GM21390 (cell line): Measurements from ENCODE around the gene MEIS1.

Source experiments
- ATAC-seq: cut with Tn5 transposase; IDR thresholded peaks from one replicate; pipeline ENCODE4 v1.9.1; 2021; ENCODE audit not compliant: unreplicated experiment

The MEIS1 gene

DNA sequence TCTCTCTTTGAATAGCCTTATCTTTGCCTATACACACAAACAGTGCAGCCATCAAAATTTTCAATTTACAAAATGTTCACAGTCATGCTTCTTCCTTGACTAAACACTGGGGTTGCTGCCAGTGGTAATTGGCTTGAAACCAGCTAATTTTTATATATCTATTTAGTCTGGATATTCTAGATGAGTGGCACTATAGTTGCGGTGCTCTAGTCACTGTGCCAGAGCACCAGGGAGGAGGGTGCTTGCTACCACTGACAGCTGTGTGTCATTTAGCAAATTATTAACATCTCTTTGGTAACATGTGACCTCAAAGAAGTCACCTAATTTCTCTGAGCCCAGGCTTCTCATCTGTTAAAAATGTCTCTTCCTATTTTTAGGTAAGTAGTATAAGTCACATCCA is 130.4 kb downstream of the MEIS1 start:
- ATAC-seq = no peak

DNA sequence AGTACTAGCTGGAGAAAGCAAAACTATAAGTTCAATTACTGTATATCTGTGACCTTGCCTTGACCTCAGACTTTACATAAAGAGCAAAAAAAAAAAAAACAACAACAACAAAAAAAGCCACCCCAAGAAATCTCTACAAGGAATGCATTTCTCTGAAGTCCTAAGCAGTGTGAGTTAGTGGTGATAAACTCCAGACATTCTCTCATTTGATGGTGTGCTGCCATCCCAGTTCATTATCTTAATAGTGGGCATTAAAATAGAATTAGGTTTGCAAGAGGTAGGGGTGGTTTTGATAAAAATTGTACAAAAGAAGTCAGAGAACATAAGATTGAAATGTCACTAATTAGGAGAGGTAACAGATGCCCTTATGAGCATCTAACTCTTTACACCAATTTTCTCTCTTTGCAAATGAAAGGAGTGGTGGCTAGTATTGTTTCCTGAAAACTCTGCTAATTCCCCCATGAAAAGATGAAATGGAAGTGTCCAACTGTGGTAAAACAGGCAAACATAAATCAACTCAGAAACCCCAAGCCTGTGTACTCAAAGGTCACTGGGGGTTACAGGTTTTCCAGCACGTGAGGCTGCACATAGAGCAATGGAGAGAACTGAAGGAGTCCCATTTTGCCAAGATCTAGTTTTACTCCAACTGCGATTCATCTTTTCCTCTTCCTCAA is 131.9 kb downstream of the MEIS1 start:
- ATAC-seq = no peak

DNA sequence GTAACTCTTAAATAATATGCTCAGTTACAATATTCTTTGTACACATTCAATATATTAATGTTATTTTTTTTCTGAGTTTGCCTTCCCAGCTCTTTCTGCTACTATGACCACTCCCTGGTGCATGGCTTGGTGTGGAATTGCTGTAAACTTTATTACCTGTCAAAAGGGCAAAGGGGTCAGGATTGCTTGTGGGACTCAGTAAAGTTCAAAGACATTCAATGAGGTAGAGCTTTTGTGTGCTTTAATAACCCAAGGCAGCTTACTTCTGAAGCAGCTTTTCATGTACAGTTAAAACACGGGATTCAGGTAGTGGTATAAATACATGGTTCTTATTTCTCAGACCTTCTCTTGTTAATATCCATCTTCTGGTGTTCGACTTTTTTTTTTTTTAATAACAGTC is 132.8 kb downstream of the MEIS1 start:
- no peak for ATAC-seq

DNA sequence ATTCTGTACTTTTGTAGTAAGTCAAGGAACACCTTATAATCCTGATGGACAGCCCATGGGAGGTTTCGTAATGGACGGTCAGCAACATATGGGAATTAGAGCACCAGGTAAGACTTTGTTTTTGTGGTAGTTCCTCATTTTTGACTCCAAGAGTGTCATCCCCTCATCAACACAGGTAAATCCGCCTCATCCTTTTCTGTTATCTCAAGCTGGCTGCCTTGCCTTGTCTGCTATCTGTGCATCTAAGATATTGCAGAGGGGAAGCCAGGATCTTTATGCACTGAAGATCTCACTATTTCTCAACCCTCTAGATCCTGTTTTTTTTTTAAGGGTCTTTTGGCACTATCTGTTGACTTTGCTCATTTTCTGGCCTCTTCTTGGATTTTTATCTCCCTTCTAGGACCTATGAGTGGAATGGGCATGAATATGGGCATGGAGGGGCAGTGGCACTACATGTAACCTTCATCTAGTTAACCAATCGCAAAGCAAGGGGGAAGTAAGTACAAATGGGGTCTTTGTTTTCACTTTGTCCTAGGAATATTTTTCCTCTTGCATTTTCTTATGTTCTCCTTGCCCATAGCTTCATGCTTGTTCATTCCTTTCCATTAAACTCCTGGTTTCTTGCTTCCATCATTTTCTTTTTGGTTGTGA is 133.8 kb downstream of the MEIS1 start:
- ATAC-seq = no peak

DNA sequence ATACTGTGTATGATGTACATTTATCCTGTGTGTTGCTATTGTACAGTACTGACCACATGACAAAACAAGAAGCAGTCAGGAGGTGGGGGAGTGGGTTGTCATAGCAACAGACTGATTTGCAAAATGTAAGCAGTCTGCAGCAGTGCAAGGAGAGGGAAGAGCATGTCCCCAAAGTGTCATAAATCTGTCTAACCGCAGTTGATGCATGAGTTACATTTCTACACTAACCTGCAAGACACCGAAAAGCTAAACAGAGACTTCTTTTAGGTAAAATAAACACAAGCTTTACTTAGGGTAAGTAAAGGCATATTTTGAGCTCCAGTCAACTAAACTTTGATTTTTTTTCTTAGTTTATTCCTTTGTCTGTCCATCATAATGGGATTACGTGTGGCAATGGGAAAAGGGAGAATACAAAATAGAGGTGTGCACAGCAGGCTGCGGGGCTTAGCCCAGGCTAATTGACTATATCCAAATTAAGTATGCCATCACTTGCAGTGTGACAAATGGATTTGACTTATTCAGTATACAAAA is 134.5 kb downstream of the MEIS1 start:
- ATAC-seq = no peak

DNA sequence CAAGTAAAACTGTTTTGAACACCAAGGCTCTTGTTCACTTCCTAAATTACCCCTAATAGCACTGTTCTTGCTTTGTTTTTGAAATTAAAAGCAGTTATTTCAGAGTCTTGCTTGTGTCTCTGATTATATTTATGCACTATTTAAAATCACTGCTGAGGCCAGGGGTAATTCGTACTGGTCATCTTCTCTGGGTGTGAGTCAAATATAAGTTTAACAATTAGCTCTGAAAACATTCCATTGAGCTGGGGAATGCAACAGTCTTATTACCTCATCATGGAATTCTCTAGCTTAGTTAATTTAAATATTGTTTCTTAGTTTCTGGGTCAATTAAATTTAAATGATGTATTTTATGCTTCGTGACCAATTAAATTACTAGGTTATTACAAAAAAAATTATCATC is 135.0 kb downstream of the MEIS1 start:
- no peak for ATAC-seq

DNA sequence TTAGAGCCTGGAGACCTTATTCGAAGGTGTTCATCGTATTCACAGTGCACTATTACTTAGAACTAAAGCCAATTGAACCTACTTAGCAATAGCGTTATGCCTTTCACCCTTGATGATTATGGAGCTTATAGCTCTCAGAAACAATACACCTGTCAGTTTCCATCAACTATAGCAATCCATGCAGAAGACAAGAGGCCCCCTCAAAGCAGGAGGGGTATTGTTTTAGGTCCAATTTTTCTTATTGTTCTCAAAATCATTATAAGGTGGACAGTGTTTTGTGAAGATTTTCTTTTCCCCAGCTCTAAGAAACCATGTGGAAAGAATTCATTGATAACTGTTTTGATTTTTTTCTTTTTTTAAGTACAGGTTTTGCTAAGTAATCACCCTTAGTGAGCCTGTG is 135.5 kb downstream of the MEIS1 start:
- ATAC-seq = no peak

DNA sequence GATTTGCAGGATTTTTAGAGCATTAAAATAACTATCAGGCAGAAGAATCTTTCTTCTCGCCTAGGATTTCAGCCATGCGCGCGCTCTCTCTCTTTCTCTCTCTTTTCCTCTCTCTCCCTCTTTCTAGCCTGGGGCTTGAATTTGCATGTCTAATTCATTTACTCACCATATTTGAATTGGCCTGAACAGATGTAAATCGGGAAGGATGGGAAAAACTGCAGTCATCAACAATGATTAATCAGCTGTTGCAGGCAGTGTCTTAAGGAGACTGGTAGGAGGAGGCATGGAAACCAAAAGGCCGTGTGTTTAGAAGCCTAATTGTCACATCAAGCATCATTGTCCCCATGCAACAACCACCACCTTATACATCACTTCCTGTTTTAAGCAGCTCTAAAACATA is 137.0 kb downstream of the MEIS1 start:
- no peak for ATAC-seq

DNA sequence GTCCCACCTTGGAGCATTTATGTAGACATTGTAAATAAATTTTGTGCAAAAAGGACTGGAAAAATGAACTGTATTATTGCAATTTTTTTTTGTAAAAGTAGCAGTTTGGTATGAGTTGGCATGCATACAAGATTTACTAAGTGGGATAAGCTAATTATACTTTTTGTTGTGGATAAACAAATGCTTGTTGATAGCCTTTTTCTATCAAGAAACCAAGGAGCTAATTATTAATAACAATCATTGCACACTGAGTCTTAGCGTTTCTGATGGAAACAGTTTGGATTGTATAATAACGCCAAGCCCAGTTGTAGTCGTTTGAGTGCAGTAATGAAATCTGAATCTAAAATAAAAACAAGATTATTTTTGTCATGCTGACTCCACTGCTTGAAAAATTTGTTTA is 137.5 kb downstream of the MEIS1 start:
- no peak for ATAC-seq

DNA sequence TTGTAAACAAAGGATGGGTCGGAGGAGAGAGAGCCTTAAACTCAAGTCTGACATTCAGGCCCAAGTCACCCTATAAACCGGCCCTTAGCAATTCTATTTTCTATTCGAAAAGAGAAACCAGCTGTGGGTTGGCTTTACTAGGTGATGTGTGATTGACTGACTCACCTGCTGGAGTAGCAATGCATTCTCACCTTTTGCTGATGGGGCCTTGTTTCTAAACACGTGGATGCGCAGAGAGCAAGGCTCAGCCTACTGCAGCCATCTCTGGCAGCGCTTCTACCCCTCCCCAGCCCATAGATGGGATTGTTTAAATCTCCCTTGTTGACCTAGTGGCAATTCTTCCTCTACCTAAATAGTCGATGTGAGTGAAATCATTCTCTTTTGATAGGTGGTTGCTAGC is 138.5 kb downstream of the MEIS1 start:
- no peak for ATAC-seq

DNA sequence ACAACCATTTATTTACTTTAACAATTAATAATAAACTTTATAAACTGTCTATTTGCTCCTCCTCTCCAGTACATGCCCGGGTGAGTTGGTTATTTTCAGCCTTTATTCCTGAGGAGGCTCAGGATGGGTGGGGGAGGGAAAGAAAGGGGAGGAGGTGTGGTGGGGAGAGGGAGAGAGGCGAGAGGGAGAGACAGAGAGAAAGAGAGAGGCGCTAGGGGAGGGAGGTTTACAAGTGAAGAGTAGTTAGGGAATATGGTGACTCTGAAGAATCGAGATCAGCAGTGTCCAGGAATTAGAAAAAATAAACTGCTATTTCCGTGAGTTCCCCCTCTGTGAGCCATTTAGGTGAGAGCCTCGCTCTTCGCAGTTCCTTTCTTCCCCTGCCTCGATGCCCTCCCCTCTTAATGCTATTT is 138.9 kb downstream of the MEIS1 start:
- ATAC-seq = no peak

DNA sequence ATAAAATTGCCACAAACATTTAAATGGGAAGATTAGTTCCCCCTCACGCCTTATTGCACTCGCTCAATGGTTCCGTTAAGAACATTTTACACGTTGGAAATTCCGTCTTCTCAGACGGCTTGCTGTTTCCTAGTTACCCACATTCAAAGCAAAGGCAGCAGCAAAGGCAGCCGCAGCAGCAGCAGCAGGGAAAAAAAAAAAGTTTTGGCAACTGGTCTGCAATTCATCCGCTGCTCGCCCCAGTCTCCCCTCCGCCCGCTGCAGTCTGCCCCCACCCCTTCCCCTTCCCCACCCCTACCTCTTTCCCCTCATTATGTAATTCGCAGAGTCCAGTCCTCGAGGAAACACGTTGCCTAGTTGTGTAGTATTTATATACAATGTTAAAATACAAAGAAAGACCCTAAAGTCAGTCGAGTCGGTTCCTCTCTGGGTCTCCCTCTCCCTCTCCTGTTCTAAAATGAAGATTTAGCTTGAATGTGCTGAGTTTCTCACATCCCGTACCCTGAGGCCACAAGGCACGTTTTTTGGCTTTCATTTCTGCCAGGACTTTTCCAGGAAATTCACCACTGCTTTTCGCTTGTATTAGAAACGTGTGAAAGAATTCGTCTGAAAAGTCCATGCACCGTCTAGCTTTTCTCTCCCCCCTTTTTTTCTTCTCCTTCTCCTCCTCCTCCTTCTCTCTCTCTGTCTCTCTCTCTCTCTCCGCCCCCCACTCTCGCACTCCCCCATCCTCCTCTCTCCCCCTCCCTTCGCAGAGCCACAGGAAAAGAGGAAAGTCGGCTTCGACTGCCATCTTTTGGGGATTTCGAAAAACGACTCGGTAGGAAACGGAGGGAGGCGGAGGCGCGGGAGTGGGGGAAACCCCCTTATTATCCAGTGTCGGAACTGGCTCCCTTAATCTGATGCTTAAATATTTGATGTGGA is 140.0 kb downstream of the MEIS1 start:
- no peak for ATAC-seq

DNA sequence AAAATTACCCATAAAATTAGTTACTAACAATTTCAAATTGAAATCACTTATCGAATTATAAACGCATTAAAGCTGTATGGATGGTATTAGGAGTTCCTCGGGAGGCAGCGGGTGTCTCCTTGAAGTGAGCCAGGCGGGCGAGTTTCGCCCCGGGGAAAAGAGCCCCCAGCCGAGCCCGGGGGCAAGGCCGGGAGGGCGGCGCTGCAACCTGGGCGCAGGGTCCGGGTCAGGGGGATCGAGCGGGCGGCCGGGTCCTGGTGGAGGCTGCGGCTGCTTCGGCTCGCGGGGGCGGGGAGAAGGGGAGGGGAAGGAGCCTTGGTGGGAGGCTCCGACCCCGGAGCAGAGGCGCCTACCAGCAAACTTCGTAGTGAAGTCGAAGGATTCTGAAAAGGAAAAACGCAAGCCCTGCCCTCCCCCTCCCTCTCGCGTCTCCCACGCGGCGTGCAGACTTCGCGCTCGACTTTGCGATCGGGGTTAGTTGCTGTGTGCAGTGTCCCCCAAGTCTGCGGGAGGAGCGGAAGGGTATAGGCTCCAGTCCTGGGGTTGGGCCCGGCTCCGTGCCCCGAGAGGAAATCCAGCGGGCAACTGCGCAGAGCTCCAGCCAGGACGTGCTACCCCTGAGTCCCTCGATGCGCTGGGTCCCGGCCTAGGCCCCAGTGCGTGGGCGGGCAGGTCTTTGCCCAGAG is 140.8 kb downstream of the MEIS1 start:
- ATAC-seq = no peak

DNA sequence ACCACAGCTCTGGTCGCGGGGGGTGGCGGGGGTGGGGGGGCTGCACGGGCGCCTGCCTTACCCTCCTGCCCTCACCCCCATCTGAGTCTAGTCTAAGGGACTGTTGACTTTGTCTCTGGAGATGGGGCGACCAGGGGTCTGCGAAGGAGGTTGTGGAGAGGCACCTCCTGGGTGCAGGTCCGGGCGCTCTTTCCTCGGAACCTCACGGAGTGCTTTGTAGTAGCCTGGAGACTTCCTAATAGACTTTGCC is 141.3 kb downstream of the MEIS1 start:
- ATAC-seq = no peak

DNA sequence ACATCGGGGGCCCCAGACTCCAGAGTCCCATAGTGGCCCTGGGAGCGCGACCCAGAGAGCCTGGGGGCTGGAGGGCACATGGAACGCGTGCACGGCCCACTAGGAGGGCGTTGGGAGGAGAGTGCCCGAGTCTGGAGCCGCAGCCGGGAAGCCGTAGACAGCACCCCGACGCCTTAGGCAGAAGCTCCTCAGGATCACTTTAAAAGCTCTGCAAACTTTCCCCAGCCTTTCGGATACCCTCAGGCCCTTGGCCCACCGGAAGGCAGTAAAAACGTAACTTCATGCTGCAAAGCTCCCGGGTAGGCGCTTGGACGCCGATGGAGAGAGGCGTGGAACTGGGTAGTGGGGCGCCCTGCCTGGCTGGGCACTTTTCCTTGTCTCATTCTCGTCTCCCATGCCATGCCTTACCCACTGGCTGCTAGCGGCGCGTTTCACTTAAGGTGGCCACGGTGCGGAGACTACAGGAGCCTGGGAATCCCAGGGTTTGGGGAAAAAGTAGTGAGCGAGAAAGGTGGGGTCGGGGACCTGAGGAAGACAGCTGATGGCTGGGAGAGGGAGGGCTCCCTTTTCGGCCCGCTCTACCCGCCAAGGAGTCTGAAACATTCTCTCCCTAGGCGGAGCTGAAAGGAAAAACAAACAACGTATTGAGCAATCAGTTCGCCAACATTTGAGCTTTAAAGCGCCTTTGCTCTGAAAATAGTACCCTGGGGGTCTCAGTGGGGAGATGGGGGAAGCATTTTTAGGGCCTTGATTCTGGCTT is 141.8 kb downstream of the MEIS1 start:
- ATAC-seq = no peak

DNA sequence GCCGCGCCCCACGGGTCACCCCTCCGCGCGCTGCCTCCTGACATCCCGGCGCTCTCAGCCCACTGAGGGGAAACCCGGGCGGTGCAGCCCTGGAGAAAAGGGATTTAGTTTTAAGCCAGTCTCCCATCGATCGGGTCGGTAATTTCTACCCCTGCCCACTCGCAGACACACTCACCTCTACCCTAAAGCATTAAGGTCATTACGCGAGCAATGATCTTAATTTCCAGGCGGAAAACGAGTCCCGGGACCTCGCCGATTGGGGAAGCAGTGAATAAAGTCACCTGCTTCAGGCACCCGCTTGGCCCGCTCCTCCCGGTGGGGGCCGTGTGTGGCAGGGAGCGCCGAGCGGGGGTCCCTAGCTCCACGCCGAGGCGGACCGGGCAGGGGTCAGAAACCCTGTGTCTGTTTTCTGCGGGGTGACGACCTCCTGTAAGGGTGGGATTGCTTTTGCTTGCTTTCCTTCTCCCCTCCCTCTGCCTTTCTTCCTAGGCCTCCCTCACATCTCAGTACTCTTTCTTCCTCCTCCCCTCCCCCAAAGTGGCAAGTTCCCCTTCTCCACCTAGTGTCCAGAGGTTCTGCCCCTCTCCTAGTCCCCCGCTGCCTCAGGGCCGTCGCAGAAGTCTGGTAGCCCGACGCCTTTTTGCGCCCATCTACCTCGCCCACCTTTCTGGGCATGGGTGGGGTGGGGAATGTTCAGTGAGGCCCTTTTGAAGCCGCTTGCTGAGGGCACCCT is 142.6 kb downstream of the MEIS1 start:
- no peak for ATAC-seq

DNA sequence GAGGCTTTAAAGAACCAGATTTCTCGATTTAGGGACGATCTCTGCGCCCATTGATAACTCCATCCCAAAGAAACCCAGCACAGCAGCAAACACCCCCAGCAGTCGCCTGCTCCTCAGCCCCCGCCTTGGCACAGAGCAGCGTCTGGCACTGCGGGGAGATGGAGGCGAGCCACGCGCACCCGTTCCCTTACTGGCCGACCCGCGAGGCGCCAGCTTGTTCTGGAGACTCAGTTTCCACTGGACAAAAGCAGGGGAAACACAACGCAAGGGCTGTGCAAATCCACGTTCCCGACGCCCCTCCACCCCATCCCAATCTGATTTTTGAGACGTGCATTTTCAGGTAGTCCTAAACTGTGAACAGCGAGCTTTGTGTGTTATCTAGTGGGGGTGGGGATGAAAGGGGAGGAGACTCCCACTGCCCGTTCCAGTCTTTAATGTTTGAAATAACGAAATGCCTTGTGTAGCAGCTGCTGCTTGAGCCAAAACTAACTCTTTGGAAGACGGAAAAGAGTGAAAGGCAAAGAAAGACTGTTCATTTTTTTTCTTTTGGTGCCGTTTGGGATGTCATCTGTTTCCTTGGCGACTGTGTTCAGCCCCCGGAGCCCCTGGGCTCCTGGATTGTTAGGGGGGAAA is 143.2 kb downstream of the MEIS1 start:
- no peak for ATAC-seq

DNA sequence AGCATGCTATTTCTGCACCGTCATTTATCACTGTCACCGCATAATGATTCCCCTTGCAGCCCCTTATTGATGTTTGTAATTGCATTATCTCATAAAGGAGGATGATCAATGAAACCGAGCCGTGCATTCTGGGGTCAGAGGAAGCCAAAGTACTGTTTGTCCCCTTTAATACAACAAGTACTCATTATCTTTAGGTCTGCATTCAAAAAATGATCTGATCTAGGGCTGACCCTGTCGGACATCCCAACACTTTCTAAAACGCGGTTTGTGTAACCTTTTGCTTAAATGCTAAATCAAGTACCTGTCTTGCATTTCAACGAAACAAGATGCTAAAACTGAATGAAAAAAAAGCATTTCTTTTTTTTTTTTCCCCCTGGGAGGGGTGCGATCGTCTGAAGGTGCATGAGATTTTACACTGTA is 143.8 kb downstream of the MEIS1 start:
- ATAC-seq = no peak
